Fibroblast of upper back skin (primary cell): ENCODE measurements around the gene ARHGAP44.
A peak's percentile ranks its signal among the peaks of the same experiment; 100 is the strongest.

Experiments used
- DNase-seq: peaks from one replicate; pipeline ENCODE4 v3.0.0-alpha.2; 2013

The ARHGAP44 gene

GRCh38 chr17:12900474-12900873, 111.2 kb downstream of the ARHGAP44 start:
- DNase-seq = no peak

- no peak for DNase-seq
Observed at GRCh38 chr17:12902046-12902445, 112.7 kb downstream of the ARHGAP44 start.

GRCh38 chr17:12907477-12907876, 118.2 kb downstream of the ARHGAP44 start:
- no peak for DNase-seq

- no peak for DNase-seq
Observed at GRCh38 chr17:12909046-12909445, 119.7 kb downstream of the ARHGAP44 start.

- no peak for DNase-seq
Observed at GRCh38 chr17:12909511-12909910, 120.2 kb downstream of the ARHGAP44 start.

- DNase-seq = peak; percentile 32
Observed at GRCh38 chr17:12911239-12911638, 121.9 kb downstream of the ARHGAP44 start.

GRCh38 chr17:12917399-12917798, 128.1 kb downstream of the ARHGAP44 start:
- DNase-seq = no peak

GRCh38 chr17:12918142-12918541, 128.8 kb downstream of the ARHGAP44 start:
- DNase-seq = no peak

- no peak for DNase-seq
Observed at GRCh38 chr17:12922120-12922519, 132.8 kb downstream of the ARHGAP44 start.

GRCh38 chr17:12924614-12925013, 135.3 kb downstream of the ARHGAP44 start:
- DNase-seq = no peak

- no peak for DNase-seq
Observed at GRCh38 chr17:12927001-12927400, 137.7 kb downstream of the ARHGAP44 start.

GRCh38 chr17:12927541-12928425, 138.5 kb downstream of the ARHGAP44 start:
- peak; percentile 21 for DNase-seq

- DNase-seq = peak; percentile 13
Observed at GRCh38 chr17:12928736-12929135, 139.4 kb downstream of the ARHGAP44 start.

GRCh38 chr17:12936501-12936900, 147.2 kb downstream of the ARHGAP44 start:
- DNase-seq = no peak

GRCh38 chr17:12940699-12941098, 151.4 kb downstream of the ARHGAP44 start:
- DNase-seq = no peak

- no peak for DNase-seq
Observed at GRCh38 chr17:12947047-12947446, 157.7 kb downstream of the ARHGAP44 start.

- DNase-seq = no peak
Observed at GRCh38 chr17:12952012-12952411, 162.7 kb downstream of the ARHGAP44 start.

- no peak for DNase-seq
Observed at GRCh38 chr17:12953156-12953555, 163.9 kb downstream of the ARHGAP44 start.

GRCh38 chr17:12955521-12955920, 166.2 kb downstream of the ARHGAP44 start:
- DNase-seq = no peak

- DNase-seq = peak; percentile 72
Observed at GRCh38 chr17:12958786-12959185, 169.5 kb downstream of the ARHGAP44 start.

- DNase-seq = peak; percentile 49
Observed at GRCh38 chr17:12959441-12959840, 170.1 kb downstream of the ARHGAP44 start.

- DNase-seq = no peak
Observed at GRCh38 chr17:12961655-12962054, 172.4 kb downstream of the ARHGAP44 start.

- DNase-seq = no peak
Observed at GRCh38 chr17:12963505-12963904, 174.2 kb downstream of the ARHGAP44 start.

GRCh38 chr17:12964162-12964561, 174.9 kb downstream of the ARHGAP44 start:
- no peak for DNase-seq

- DNase-seq = no peak
Observed at GRCh38 chr17:12964840-12965239, 175.5 kb downstream of the ARHGAP44 start.
